ENCODE results near the gene CGNL1.

The CGNL1 gene

GRCh38 chr15:57551715-57552677 lies 175.7 kb downstream of the CGNL1 start:
- no peak for DNase-seq (ENCODE audit: low read depth)

DNA sequence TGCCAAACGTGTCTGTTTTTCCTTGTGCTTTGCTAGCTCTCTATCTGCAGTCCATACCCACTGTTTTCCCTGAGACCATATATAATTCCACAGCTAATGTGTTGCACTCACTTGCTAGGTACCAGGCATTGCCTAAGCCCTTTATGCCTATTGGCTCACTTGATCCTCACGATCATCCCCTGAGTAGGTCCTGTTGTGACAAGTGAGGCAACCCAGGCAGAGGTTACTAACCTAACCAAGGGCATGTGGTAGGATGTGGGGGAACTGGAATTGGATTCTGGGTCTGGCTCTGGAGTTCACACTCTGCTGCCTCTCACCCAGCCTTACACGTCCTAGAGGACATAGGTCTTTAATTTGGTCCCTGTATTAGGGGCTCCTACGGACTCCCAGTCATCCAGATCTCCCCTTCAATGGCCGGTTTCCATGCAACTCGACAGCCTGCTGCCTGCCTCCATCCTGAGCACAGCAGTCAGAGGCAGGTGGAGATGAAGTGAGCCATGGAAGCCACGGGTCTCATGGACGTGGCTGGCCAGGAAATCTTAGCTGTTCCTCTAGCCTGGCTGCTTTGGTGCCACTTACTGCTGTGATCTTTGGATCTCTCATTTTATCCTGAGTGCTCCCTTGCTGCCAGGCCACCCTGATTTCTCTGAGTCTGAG lies 176.5 kb downstream of the CGNL1 start:
- DNase-seq (ENCODE audit: low read depth) = no peak

DNA sequence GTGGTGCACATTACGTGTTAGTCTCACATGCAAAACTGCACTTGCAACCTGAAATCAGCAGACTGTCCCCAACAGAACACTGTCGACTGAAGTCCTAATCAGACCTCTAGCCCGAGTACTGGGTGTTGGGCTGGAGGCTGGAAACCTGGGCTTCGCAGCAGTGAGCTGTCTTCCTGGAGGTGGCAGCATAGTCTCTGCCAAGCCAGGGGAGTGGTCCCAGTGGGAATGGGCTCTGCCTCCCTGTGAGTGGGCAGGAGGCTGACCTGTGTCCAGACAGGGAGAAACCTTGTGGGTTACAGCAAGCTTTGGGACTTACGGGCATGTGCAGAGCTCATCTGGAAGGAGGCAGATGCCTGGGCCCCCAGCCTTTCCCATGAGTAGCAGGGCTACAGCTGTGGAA lies 177.2 kb downstream of the CGNL1 start:
- no peak for DNase-seq (ENCODE audit: low read depth)

- DNase-seq (ENCODE audit: low read depth) = no peak
Observed at GRCh38 chr15:57554063-57554811, 177.9 kb downstream of the CGNL1 start.

GRCh38 chr15:57554812-57555179 lies 178.5 kb downstream of the CGNL1 start:
- no peak for DNase-seq (ENCODE audit: low read depth)

DNA sequence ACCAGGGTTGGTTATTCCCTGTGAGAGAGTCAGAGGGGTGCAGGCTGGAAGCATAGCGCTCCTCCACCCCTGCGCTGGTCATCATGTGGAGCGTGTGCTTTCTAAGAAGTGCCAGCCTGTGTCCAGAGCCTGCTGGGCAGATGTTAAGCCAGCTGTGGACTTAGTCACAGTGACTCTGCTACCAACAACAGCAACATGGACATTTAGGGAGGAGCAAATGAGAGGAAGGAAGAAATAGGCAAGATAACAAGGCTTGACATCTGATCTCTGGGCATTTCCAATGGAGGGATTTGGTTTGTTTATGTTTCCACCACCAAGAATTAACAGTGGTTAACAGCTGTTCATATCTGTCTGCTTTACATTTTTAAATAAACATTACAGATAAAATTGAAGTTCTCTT lies 179.0 kb downstream of the CGNL1 start:
- DNase-seq (ENCODE audit: low read depth) = no peak

- no peak for DNase-seq (ENCODE audit: low read depth)
Observed at GRCh38 chr15:57556040-57556439, 179.7 kb downstream of the CGNL1 start.

- DNase-seq (ENCODE audit: low read depth) = no peak
Observed at GRCh38 chr15:57557267-57557666, 181.0 kb downstream of the CGNL1 start.

DNA sequence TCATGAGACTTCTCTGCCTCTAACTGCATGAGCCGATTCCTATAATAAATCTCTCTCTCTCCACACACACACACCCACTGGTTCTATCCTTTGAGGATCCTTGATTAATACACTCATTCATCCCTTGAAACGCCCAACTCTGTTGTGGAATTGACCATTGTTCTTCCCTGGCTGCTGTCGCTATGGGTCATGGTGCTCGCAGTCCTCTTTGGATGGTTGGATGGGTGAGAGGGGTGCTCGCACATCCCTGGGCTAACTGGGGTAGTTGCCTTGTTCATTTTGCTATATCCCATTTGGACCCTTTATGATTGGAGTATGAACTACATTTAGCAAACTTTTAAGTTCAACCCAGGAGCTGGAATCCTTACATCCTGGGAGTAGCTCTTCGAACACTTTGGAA lies 181.5 kb downstream of the CGNL1 start:
- no peak for DNase-seq (ENCODE audit: low read depth)

DNA sequence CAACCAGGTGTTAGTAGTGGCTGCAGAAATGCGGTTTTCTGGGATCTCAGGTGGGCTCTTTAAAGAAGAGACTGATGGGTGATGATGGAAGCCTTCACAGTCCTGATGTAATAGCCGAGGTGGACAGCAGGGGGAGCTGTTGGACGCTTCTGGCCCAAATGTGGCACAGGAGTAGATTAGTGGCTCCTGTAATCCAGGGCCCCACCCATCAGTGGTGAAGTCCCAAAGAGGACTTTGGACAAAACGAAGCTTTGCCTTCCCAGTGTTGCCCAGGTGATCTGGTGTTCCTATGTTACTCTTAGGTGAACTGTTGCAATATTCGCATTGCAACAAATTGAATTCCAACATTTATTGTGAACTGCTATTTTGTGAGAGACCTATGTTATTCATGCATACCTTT lies 183.6 kb downstream of the CGNL1 start:
- DNase-seq (ENCODE audit: low read depth) = peak; percentile 60

DNA sequence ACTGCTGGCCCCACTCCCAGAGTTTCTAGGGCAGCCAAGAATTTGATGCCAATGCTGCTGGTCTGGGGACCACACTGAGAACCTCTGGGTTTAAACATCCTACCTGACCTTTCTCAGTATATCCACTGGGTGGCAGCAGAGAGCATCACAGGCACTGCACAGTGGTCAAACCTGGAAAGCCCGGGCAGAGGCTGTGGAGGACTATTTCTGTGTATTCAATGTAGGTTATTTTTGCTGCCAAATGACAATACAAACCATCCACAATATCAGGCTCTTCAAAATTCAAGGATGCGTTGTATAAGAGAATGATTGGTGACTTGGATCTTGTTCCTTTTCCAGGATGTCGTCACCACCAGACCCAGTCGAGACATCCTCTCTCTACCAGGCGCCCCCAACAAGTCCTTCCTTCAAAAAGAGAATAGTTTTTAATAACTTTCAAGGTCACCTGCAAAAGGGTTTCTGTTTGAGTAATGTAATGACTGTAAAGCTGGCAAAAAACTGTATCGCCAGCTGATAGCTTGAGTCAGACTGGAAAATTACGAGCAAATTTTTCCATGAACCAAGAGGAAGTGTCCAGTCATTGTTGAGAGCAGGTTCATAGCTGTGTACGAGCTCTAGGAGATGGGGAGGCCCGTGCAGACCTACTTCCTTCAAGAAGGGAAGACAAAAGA lies 184.9 kb downstream of the CGNL1 start:
- DNase-seq (ENCODE audit: low read depth) = peak; percentile 37

- DNase-seq (ENCODE audit: low read depth) = no peak
Observed at GRCh38 chr15:57562196-57562769, 186.0 kb downstream of the CGNL1 start.

DNA sequence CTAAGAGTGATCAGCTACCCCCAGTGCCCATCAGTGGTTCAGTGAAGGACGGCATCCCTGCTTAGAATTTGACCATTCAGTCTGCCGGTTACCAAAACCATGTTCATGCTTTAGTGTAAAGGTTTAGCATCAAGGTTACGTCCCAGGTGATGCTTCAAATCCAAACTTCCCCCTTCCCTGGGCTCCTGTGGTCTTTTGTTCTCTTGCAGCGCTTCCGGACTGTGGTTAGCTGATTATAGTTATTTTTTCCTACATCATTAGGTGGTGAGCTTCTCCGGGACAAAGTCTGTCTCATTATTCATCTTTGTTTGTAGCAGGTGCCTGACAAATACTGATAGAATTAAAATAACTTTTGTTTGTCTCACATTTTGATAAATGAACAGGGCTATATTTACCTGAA lies 187.1 kb downstream of the CGNL1 start:
- no peak for DNase-seq (ENCODE audit: low read depth)

DNA sequence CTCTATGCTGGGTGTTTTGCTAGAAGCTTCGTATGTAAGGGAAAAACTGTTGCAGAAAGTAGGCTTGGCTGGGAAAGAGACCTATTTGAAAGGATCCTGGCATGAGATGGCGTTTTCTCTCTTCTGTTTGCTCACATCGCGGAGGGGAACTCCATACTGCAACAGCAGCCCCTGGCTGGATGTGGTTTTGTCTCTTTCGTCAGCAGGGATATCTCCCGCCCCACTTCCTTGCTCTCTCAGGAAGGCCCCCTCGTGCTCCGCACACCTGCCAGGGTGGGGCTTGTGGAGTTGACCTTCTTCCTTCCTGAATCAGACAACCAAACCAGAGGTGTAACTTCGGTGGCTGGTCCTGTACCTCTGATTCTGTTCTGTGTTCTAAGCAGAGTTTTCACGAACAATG lies 189.0 kb downstream of the CGNL1 start:
- no peak for DNase-seq (ENCODE audit: low read depth)

- DNase-seq (ENCODE audit: low read depth) = no peak
Observed at GRCh38 chr15:57566834-57567233, 190.5 kb downstream of the CGNL1 start.

DNA sequence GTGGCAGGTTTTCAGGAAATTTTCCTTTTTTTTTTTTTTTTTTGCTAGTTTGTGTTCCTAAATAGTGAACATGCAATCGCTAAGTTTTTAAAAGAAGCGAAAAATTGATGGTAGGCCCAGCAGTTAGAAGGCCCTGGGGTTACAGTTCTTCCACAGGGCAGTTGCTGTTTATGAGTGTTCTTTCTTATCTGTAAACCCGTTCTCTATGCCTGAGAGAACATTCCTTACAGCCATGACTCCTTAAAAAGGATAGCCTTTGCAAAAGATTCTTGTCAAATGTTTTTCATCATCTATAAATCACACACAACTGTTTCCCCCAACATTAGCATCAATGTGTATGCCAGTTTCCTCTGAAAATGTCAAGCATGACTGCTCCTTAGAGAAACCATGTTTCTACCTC lies 191.6 kb downstream of the CGNL1 start:
- no peak for DNase-seq (ENCODE audit: low read depth)

GRCh38 chr15:57568299-57568698 lies 192.0 kb downstream of the CGNL1 start:
- DNase-seq (ENCODE audit: low read depth) = no peak

DNA sequence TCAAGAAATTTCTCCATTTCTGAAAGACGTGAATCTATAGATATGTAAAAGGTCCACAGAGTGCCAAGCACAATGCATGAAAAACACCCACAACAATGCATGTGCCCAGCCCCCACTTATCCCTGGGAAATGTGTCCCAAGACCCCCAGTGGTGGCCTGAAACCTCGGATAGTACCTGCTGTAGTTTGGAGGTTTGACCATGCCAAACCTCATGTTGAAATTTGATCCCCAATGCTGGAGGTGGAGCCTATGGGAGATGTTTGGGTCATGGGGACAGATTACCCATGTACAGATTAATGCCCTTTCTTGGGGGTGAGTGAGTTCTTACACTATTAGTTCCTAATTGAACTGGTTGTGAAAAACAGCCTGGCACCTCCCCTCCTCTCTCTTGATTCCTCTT lies 194.0 kb downstream of the CGNL1 start:
- DNase-seq (ENCODE audit: low read depth) = no peak

GRCh38 chr15:57570994-57571393 lies 194.7 kb downstream of the CGNL1 start:
- DNase-seq (ENCODE audit: low read depth) = no peak

- no peak for DNase-seq (ENCODE audit: low read depth)
Observed at GRCh38 chr15:57571725-57572124, 195.4 kb downstream of the CGNL1 start.

GRCh38 chr15:57572468-57572867 lies 196.2 kb downstream of the CGNL1 start:
- no peak for DNase-seq (ENCODE audit: low read depth)

DNA sequence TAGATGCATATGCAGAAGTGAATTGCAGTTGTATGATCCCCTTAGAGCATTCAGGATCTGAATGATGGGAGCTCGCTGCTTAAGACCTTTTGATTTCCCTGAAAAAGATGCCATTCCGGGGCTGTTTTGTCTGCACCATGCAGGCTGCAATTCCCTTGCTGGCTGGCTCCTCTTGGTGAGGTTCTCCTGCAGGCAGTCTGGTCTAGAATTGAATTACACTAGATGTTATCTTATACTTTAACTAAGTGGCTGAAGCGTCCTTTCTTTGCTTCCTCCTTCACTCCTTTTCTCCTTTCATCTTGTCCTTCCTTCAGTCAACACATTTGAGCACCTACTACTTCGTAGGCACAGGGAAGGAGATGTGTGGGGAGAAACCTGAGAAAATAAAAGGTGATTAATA lies 196.8 kb downstream of the CGNL1 start:
- no peak for DNase-seq (ENCODE audit: low read depth)
